Measurements from ENCODE around the gene TTR. TPM values are rescaled to one million over a fixed set of nuclear protein-coding genes. Genes with fewer than 3 reads are reported as not detected.

Gene TTR
- total and polyA plus RNA-seq, 10 donors = 0.14 to 0.15 TPM; not detected in 8

GRCh38 chr18:31591113-31591512, 564 bp upstream of the TTR start:
- 48 to 76% (median 66%) methylated on average over 2 of the region's 2 CpGs for WGBS, 5 donors
- Histone ChIP-seq H3K4me1 (peaks cover 0 to 7% (median 0%) of the 10 kb centered on the region in 6 donors), H3K9me3 (no peaks in the 10 kb centered on the region), H3K27ac (no peak overlapping the region), H3K27me3 (replicated peaks in 1 of 7) (no peaks in the 10 kb centered on the region), H3K4me3 (no peak overlapping the region), H3K36me3 (no peaks in the 10 kb centered on the region)
- intact Hi-C loops (cut with DNase I; ENCODE audit: low total_unique reads) = no loop called here
- DNase-seq = no peak
- no peak for TF ChIP-seq POLR2A (IDR thresholded peaks at IDR 0.05)
- TF ChIP-seq CTCF (IDR thresholded peaks at IDR 0.05 in 8 of 11, conservative IDR thresholded peaks at IDR 0.05 in 3 of 11) = no peak
- TF ChIP-seq POLR2AphosphoS5 (IDR thresholded peaks at IDR 0.05) = no peak

GRCh38 chr18:31592506-31593157, 955 bp downstream of the TTR start:
- no peaks in the 10 kb centered on the region for H3K9me3 ChIP-seq
- peaks cover 0 to 7% (median 0%) of the 10 kb centered on the region in 6 donors for H3K4me1 ChIP-seq
- intact Hi-C loops (cut with DNase I; ENCODE audit: low total_unique reads) = no loop called here
- H3K36me3 ChIP-seq = no peaks in the 10 kb centered on the region
- TF ChIP-seq CTCF (IDR thresholded peaks at IDR 0.05 in 8 of 11, conservative IDR thresholded peaks at IDR 0.05 in 3 of 11) (no peak), POLR2A (IDR thresholded peaks at IDR 0.05) (no peak), POLR2AphosphoS5 (IDR thresholded peaks at IDR 0.05) (no peak)
- no peak overlapping the region for H3K27ac ChIP-seq
- H3K4me3 ChIP-seq = no peak overlapping the region
- WGBS, 5 donors = 86 to 92% (median 91%) methylated on average over 10 of the region's 10 CpGs
- H3K27me3 ChIP-seq (replicated peaks in 1 of 7) = no peaks in the 10 kb centered on the region
- DNase-seq = no peak

GRCh38 chr18:31595121-31595771, 3.6 kb downstream of the TTR start:
- no peaks in the 10 kb centered on the region for H3K27me3 ChIP-seq (replicated peaks in 1 of 7)
- H3K9me3 ChIP-seq = no peaks in the 10 kb centered on the region
- peaks cover 0 to 7% (median 0%) of the 10 kb centered on the region in 6 donors for H3K4me1 ChIP-seq
- WGBS, 5 donors = 78 to 87% (median 85%) methylated on average over 5 of the region's 5 CpGs
- TF ChIP-seq CTCF (IDR thresholded peaks at IDR 0.05 in 8 of 11, conservative IDR thresholded peaks at IDR 0.05 in 3 of 11) (no peak), POLR2A (IDR thresholded peaks at IDR 0.05) (no peak), POLR2AphosphoS5 (IDR thresholded peaks at IDR 0.05) (no peak)
- H3K27ac ChIP-seq = no peak overlapping the region
- H3K36me3 ChIP-seq = no peaks in the 10 kb centered on the region
- H3K4me3 ChIP-seq = no peak overlapping the region
- DNase-seq = no peak
- intact Hi-C loops (cut with DNase I; ENCODE audit: low total_unique reads) = no loop called here

DNA sequence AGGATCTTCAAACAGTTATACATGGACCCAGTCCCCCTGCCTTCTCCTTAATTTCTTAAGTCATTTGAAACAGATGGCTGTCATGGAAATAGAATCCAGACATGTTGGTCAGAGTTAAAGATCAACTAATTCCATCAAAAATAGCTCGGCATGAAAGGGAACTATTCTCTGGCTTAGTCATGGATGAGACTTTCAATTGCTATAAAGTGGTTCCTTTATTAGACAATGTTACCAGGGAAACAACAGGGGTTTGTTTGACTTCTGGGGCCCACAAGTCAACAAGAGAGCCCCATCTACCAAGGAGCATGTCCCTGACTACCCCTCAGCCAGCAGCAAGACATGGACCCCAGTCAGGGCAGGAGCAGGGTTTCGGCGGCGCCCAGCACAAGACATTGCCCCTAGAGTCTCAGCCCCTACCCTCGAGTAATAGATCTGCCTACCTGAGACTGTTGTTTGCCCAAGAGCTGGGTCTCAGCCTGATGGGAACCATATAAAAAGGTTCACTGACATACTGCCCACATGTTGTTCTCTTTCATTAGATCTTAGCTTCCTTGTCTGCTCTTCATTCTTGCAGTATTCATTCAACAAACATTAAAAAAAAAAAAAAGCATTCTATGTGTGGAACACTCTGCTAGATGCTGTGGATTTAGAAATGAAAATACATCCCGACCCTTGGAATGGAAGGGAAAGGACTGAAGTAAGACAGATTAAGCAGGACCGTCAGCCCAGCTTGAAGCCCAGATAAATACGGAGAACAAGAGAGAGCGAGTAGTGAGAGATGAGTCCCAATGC, 4.6 kb downstream of the TTR start:
- Histone ChIP-seq H3K9me3 (no peaks in the 10 kb centered on the region), H3K4me3 (no peak overlapping the region), H3K27ac (no peak overlapping the region), H3K4me1 (peaks cover 0 to 4% (median 0%) of the 10 kb centered on the region in 6 donors), H3K27me3 (replicated peaks in 1 of 7) (no peaks in the 10 kb centered on the region), H3K36me3 (no peaks in the 10 kb centered on the region)
- WGBS, 5 donors = 86 to 95% (median 91%) methylated on average over 9 of the region's 9 CpGs
- DNase-seq = no peak
- intact Hi-C loops (cut with DNase I; ENCODE audit: low total_unique reads) = no loop called here
- no peak for TF ChIP-seq POLR2AphosphoS5 (IDR thresholded peaks at IDR 0.05)
- no peak for TF ChIP-seq POLR2A (IDR thresholded peaks at IDR 0.05)
- no peak for TF ChIP-seq CTCF (IDR thresholded peaks at IDR 0.05 in 8 of 11, conservative IDR thresholded peaks at IDR 0.05 in 3 of 11)

All from spleen (tissue), 11 donors.